ENCODE measurements around the gene YIF1B. TPM values are rescaled to one million over a fixed set of nuclear protein-coding genes. Genes with fewer than 3 reads are reported as not detected.

The YIF1B gene
- total and polyA plus RNA-seq, 2 experiments from 2014 or later = 82.8 to 106 TPM

DNA sequence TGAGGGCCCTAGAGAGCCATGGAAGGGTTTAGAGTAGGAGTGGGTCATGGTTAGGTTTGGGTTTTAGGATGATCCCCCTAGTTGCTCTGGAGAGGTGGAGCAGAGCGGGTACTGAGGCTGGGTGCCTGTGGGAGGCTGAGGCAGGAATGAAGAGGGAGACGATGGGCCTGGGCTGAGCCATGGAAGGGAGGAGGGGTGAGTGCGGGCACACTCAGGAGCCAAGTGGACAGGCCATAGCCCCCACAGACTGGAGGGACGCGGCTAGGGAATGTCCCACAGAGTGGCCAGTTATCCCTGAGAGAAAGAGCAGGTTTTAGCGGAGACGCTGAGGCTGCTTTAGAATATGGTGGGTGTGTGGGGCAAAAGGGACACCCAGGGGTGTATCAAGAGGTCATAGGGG is 13.9 kb upstream of the YIF1B start:
- no peaks in the 10 kb centered on the region for H3K27me3 ChIP-seq (ENCODE audit: insufficient read depth)
- H3K27ac ChIP-seq (ENCODE audit: low read depth) = no peak overlapping the region
- H3K79me2 ChIP-seq (replicated peaks; ENCODE audit: insufficient read depth) = no peaks in the 10 kb centered on the region
- no peak for DNase-seq (ENCODE audit: low spot score)
- no peaks in the 10 kb centered on the region for H3K4me1 Mint-ChIP-seq
- no peaks in the 10 kb centered on the region; the same call in 1 of the 2 replicates for H4K20me1 ChIP-seq (replicated peaks; ENCODE audit: insufficient read depth)
- H3K9me2 ChIP-seq (ENCODE audit: insufficient read depth) = no peaks in the 10 kb centered on the region
- H3K36me3 Mint-ChIP-seq (ENCODE audit: low read depth) = peaks cover 6% of the 10 kb centered on the region; the same call in 2 of the 3 replicates
- no peak overlapping the region for H3K4me2 ChIP-seq
- H2AFZ ChIP-seq = no peak overlapping the region
- no peak overlapping the region for H3K4me3 Mint-ChIP-seq
- H3F3A ChIP-seq (replicated peaks; ENCODE audit: low read depth) = 0 out of 2 replicates have a peak, but pooled peaks cover 3% of the 10 kb centered on the region
- H3K4me1 ChIP-seq (ENCODE audit: insufficient read depth) = no peaks in the 10 kb centered on the region
- no peak overlapping the region for H3K4me3 ChIP-seq
- 0 out of 2 replicates have a peak, but pooled peaks cover 5% of the 10 kb centered on the region for H3K36me3 ChIP-seq (ENCODE audit: insufficient read depth)
- ATAC-seq = no peak
- peaks cover 6% of the 10 kb centered on the region for H3K27me3 Mint-ChIP-seq (ENCODE audit: insufficient read depth, low read depth, poor library complexity)
- H3K27ac Mint-ChIP-seq = no peak overlapping the region
- no peaks in the 10 kb centered on the region; the same call in 2 of the 3 replicates for H3K9me3 Mint-ChIP-seq
- TF ChIP-seq STAT1 (IDR thresholded peaks at IDR 0.05; ENCODE audit: unreplicated experiment) (no peak), NANOG (IDR thresholded peaks at IDR 0.05; ENCODE audit: borderline replicate concordance) (no peak), JUNB (IDR thresholded peaks at IDR 0.05; ENCODE audit: unreplicated experiment) (no peak), ZNF114 (CRISPR knock-in tag; IDR thresholded peaks at IDR 0.05) (no peak), POLR2AphosphoS5 (IDR thresholded peaks at IDR 0.05; ENCODE audit: low read depth) (no peak), EZH2phosphoT487 (IDR thresholded peaks at IDR 0.05; ENCODE audit: unreplicated experiment) (no peak), EZH2 (IDR thresholded peaks at IDR 0.05; ENCODE audit: low read depth, unreplicated experiment) (no peak), ZNF331 (CRISPR knock-in tag; IDR thresholded peaks at IDR 0.05; ENCODE audit: low read depth) (no peak), CREB1 (CRISPR knock-in tag; IDR thresholded peaks at IDR 0.05; ENCODE audit: low read depth) (no peak)
- TF ChIP-seq, protein P1, sequence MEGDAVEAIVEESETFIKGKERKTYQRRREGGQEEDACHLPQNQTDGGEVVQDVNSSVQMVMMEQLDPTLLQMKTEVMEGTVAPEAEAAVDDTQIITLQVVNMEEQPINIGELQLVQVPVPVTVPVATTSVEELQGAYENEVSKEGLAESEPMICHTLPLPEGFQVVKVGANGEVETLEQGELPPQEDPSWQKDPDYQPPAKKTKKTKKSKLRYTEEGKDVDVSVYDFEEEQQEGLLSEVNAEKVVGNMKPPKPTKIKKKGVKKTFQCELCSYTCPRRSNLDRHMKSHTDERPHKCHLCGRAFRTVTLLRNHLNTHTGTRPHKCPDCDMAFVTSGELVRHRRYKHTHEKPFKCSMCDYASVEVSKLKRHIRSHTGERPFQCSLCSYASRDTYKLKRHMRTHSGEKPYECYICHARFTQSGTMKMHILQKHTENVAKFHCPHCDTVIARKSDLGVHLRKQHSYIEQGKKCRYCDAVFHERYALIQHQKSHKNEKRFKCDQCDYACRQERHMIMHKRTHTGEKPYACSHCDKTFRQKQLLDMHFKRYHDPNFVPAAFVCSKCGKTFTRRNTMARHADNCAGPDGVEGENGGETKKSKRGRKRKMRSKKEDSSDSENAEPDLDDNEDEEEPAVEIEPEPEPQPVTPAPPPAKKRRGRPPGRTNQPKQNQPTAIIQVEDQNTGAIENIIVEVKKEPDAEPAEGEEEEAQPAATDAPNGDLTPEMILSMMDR (conservative IDR thresholded peaks at IDR 0.05; ENCODE audit: low read depth in 2 of 2) = no peak
- TF ChIP-seq, protein P2, sequence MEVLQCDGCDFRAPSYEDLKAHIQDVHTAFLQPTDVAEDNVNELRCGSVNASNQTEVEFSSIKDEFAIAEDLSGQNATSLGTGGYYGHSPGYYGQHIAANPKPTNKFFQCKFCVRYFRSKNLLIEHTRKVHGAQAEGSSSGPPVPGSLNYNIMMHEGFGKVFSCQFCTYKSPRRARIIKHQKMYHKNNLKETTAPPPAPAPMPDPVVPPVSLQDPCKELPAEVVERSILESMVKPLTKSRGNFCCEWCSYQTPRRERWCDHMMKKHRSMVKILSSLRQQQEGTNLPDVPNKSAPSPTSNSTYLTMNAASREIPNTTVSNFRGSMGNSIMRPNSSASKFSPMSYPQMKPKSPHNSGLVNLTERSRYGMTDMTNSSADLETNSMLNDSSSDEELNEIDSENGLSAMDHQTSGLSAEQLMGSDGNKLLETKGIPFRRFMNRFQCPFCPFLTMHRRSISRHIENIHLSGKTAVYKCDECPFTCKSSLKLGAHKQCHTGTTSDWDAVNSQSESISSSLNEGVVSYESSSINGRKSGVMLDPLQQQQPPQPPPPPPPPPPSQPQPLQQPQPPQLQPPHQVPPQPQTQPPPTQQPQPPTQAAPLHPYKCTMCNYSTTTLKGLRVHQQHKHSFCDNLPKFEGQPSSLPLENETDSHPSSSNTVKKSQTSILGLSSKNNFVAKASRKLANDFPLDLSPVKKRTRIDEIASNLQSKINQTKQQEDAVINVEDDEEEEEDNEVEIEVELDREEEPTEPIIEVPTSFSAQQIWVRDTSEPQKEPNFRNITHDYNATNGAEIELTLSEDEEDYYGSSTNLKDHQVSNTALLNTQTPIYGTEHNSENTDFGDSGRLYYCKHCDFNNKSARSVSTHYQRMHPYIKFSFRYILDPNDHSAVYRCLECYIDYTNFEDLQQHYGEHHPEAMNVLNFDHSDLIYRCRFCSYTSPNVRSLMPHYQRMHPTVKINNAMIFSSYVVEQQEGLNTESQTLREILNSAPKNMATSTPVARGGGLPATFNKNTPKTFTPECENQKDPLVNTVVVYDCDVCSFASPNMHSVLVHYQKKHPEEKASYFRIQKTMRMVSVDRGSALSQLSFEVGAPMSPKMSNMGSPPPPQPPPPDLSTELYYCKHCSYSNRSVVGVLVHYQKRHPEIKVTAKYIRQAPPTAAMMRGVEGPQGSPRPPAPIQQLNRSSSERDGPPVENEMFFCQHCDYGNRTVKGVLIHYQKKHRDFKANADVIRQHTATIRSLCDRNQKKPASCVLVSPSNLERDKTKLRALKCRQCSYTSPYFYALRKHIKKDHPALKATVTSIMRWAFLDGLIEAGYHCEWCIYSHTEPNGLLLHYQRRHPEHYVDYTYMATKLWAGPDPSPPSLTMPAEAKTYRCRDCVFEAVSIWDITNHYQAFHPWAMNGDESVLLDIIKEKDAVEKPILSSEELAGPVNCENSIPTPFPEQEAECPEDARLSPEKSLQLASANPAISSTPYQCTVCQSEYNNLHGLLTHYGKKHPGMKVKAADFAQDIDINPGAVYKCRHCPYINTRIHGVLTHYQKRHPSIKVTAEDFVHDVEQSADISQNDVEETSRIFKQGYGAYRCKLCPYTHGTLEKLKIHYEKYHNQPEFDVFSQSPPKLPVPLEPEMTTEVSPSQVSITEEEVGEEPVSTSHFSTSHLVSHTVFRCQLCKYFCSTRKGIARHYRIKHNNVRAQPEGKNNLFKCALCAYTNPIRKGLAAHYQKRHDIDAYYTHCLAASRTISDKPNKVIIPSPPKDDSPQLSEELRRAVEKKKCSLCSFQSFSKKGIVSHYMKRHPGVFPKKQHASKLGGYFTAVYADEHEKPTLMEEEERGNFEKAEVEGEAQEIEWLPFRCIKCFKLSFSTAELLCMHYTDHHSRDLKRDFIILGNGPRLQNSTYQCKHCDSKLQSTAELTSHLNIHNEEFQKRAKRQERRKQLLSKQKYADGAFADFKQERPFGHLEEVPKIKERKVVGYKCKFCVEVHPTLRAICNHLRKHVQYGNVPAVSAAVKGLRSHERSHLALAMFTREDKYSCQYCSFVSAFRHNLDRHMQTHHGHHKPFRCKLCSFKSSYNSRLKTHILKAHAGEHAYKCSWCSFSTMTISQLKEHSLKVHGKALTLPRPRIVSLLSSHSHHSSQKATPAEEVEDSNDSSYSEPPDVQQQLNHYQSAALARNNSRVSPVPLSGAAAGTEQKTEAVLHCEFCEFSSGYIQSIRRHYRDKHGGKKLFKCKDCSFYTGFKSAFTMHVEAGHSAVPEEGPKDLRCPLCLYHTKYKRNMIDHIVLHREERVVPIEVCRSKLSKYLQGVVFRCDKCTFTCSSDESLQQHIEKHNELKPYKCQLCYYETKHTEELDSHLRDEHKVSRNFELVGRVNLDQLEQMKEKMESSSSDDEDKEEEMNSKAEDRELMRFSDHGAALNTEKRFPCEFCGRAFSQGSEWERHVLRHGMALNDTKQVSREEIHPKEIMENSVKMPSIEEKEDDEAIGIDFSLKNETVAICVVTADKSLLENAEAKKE (CRISPR knock-in tag; IDR thresholded peaks at IDR 0.05) = no peak
- TF ChIP-seq, protein P3, sequence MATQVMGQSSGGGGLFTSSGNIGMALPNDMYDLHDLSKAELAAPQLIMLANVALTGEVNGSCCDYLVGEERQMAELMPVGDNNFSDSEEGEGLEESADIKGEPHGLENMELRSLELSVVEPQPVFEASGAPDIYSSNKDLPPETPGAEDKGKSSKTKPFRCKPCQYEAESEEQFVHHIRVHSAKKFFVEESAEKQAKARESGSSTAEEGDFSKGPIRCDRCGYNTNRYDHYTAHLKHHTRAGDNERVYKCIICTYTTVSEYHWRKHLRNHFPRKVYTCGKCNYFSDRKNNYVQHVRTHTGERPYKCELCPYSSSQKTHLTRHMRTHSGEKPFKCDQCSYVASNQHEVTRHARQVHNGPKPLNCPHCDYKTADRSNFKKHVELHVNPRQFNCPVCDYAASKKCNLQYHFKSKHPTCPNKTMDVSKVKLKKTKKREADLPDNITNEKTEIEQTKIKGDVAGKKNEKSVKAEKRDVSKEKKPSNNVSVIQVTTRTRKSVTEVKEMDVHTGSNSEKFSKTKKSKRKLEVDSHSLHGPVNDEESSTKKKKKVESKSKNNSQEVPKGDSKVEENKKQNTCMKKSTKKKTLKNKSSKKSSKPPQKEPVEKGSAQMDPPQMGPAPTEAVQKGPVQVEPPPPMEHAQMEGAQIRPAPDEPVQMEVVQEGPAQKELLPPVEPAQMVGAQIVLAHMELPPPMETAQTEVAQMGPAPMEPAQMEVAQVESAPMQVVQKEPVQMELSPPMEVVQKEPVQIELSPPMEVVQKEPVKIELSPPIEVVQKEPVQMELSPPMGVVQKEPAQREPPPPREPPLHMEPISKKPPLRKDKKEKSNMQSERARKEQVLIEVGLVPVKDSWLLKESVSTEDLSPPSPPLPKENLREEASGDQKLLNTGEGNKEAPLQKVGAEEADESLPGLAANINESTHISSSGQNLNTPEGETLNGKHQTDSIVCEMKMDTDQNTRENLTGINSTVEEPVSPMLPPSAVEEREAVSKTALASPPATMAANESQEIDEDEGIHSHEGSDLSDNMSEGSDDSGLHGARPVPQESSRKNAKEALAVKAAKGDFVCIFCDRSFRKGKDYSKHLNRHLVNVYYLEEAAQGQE (IDR thresholded peaks at IDR 0.05; ENCODE audit: unreplicated experiment) = no peak
- TF ChIP-seq, protein P4, sequence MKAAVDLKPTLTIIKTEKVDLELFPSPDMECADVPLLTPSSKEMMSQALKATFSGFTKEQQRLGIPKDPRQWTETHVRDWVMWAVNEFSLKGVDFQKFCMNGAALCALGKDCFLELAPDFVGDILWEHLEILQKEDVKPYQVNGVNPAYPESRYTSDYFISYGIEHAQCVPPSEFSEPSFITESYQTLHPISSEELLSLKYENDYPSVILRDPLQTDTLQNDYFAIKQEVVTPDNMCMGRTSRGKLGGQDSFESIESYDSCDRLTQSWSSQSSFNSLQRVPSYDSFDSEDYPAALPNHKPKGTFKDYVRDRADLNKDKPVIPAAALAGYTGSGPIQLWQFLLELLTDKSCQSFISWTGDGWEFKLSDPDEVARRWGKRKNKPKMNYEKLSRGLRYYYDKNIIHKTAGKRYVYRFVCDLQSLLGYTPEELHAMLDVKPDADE (IDR thresholded peaks at IDR 0.05) = no peak
